LNCAP (cell line): ENCODE measurements around the gene LCP2.

Source experiments
- TF ChIP-seq, protein P1 (sequence below): fragments of 450-650 bp; IDR thresholded peaks from 2 replicates; pipeline ENCODE4 v1.5.1; 2017; ENCODE audit warnings: mild to moderate bottlenecking

The LCP2 gene

DNA sequence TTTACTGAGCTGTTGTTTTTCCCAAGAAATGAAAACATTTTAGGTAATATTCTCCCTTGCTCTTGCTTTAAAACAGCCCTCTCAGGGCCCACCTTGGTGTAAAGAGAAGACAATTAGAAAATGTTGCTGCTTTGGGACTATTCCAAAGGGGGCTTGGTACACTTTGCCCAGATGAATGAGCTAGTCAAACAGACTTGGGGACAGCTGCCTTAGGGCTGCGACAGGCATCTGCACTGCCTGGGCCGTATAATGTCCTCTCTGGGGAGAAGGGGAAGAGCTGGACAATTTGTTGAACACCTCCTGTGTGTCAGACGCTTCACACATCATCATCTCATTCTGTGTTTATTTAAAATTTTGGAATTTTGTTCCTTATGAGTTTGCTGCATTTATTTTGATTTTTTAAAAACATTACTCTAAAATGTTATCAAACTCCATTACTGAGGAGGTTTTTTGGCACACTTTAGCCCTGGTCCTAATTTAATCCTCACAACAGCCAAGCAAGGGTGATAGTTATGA is 36.0 kb downstream of the LCP2 start:
- TF ChIP-seq, protein P1, sequence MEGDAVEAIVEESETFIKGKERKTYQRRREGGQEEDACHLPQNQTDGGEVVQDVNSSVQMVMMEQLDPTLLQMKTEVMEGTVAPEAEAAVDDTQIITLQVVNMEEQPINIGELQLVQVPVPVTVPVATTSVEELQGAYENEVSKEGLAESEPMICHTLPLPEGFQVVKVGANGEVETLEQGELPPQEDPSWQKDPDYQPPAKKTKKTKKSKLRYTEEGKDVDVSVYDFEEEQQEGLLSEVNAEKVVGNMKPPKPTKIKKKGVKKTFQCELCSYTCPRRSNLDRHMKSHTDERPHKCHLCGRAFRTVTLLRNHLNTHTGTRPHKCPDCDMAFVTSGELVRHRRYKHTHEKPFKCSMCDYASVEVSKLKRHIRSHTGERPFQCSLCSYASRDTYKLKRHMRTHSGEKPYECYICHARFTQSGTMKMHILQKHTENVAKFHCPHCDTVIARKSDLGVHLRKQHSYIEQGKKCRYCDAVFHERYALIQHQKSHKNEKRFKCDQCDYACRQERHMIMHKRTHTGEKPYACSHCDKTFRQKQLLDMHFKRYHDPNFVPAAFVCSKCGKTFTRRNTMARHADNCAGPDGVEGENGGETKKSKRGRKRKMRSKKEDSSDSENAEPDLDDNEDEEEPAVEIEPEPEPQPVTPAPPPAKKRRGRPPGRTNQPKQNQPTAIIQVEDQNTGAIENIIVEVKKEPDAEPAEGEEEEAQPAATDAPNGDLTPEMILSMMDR = no peak

DNA sequence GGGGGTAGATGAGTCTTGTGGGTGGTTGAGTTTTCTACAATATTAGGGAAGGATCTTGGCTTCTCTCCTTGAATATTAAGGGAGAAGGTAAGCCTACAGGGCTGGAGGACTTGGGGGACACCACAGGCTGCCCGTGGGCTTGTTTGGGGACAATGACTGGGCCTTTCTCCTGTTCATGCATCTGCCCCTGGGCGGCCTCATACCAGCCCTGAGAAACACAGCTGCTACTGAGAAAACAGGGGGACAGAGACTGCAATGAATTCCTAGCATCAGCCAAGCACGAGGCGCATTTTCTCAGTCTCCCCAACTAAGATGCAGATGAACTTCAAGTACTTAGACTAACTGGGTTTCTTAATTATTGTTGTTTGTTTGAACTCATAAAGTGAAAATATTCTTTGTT is 40.2 kb downstream of the LCP2 start:
- TF ChIP-seq, protein P1 = no peak

DNA sequence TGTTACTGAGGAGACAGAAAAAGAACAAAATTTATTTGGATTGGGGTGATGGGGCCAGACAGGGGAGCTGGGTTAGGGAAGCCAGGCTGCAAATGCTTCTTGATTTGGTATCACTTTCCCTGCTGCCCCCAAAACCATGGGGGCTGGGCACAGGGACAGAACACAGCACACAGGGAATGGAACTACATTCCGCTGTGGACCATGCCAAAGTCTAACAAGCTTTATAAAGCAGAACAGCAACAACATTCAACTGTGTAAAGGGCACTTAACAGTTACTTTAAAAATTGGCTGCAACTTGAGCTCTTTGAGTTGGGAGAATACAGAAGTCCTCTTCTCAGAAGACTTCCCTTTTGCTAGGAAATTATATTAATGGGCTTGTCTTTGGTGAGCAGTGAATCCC is 41.0 kb downstream of the LCP2 start:
- TF ChIP-seq, protein P1 = no peak

DNA sequence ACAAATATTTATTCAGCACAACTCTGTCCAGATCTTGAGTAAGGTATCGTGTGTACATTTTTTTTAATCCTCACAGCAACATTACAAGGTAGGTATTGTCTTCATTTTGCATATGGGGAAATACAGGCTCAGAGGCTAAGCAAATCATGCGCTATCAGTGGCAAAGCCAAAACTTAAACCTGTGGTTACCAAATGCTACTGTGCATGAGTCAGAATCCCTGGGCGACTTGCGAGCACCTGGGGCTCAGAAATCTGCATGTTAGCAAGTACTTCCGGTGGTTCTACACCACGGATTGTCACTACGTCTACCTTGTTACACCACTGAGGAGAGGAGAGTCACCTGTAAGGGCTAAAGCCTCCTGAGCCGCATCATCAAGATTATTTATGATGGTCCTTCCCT is 43.5 kb downstream of the LCP2 start:
- TF ChIP-seq, protein P1 = no peak

DNA sequence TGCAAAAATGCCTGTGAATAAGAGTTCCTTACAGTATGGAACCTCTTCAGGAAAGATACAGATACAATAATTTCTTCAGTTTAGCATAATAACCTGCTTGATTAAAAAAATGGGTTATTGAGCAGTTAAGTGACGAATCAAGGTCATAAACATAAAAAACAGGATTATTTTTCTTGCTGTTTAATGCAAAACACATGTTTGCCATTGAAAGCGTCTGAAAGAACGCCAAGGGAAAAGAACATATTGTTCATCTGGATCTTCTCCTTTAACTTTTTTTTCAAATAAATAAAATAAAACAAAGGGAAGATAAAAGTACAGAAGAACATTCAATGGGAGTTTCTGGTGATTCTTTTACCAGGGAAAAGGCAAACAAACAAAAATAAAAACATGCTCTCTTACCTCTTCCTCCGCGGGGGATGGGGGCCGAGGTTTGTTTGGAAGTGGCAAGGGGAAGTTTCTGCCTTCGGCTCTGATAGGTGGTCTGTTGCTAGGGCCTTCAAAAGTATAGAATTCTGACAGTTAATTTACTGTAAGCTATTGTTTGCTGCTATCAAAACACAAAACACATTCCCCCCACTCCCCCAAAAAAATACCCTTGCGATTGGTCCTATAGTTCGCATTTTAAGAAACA is 44.7 kb downstream of the LCP2 start:
- TF ChIP-seq, protein P1 = no peak

DNA sequence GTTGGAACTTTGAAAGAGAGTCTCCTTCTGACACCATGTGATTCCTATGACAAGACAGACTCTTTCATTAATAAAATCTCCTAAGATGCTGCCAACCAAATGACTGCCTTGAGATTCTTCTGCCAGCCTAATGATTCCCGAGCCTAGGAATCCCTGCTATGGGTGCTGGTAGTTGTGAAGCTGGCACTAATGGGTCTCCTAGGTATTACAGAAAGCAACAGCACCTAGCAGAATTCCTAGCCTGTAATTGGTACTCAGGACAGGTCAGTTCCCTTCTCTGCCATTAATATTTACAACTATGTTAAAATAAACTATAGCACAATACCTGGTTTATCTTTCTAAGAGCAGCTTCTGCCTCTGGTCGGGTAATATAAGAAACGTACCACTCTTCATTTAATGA is 45.5 kb downstream of the LCP2 start:
- TF ChIP-seq, protein P1 = no peak

DNA sequence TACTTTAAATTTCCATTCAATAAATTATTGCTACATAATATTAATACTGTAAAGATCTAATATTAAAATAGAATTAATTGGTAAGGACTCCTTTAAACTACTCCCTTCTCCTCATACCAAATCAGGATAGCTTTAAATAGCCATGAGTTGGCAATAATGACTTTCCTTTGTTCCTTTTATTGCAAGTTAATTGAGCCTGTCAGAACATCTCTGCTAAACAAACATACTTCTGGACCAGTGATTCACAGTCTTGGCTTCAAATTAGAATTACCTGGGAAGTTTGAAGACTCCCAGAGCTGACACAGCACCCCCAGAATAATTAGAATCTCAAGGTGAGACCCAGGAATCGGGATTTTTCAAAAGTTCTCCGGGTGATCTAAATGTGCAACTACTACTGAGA is 46.1 kb downstream of the LCP2 start:
- TF ChIP-seq, protein P1 = no peak

DNA sequence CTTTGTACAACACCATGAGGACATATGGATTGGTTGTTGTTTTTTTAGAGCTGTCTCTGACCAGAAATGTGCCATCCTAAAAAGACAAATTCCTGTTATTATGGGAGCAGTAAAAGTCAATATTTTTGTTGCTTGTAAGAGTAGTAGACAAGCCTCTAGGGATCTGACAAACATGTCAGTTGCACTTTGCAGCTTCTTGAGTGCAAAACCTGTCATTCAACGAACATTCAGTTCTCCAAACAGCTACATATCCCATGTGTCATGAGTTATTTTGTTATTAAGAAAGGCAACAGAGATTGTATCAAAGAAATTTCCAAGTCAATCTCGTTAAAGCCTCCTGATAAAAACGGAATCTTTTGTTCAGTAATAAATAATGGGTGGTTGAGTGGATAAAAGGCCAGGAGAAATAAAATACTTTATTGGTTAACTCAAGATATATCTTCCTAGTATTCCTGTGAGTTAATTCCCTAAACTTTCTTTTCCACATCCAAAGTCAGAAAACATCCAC is 46.7 kb downstream of the LCP2 start:
- TF ChIP-seq, protein P1 = no peak
